SK-N-SH (cell line): Measurements from ENCODE around the gene PREPL. TPM values are rescaled to one million over a fixed set of nuclear protein-coding genes. Genes with fewer than 3 reads are reported as not detected.

ENCODE experiments used
- CTCF ChIA-PET: fragments of 300-600, 350-600 bp; formaldehyde crosslinking; extraction: SDS; loops from one replicate; lab custom pipeline; 2021; lab: Yijun Ruan, JAX
- POLR2A ChIA-PET: fragments of 350-600 bp; sonication (Branson Sonifier 250); formaldehyde crosslinking; extraction: SDS; loops from one replicate; lab custom pipeline; 2020; ENCODE audit warnings: antibody characterized with exemption, inconsistent platforms; lab: Yijun Ruan, JAX
- DNase-seq: peaks from one replicate; pipeline ENCODE4 v3.0.0; 2012
- H2AFZ ChIP-seq: fragments of 200-600 bp; sonication (generic); 2 replicates; pipeline ENCODE4 v1.8.1; 2016; ENCODE audit warnings: antibody characterized with exemption, mild to moderate bottlenecking, low read depth
- H3F3A ChIP-seq: fragments of 200-600 bp; sonication (generic); replicated peaks from 2 replicates; pipeline ENCODE3; 2016; ENCODE audit warnings: antibody characterized with exemption, mild to moderate bottlenecking; ENCODE audit not compliant: insufficient read depth
- H3K27ac ChIP-seq, 2 experiments: fragments of 200-500 bp in 1 of 2; fragments of 200-600 bp in 1 of 2; sonication (Bioruptor generic) in 1 of 2; sonication (generic), shearing (Covaris generic) in 1 of 2; 2 replicates each; pipeline versions ENCODE4 v1.5.1 to v1.6.1; 2014 to 2016; ENCODE audit warnings: low read depth in 2 of 2, inconsistent platforms in 1 of 2, low read length in 1 of 2, mild to moderate bottlenecking in 1 of 2, mixed read lengths in 1 of 2
- H3K27me3 ChIP-seq: fragments of 200-600 bp; sonication (generic), shearing (Covaris generic); 2 replicates; pipeline ENCODE4 v1.6.1; 2016; ENCODE audit warnings: mixed run types; ENCODE audit not compliant: insufficient read depth
- H3K36me3 ChIP-seq, 2 experiments: fragments of 200-500 bp in 1 of 2; fragments of 200-600 bp in 1 of 2; sonication (Bioruptor generic) in 1 of 2; sonication (generic) in 1 of 2; replicated peaks in 1 of 2; 2 replicates each; pipeline versions ENCODE3 to v1.5.1; 2014 to 2016; ENCODE audit warnings: low read length in 1 of 2, mild to moderate bottlenecking in 1 of 2; ENCODE audit not compliant: insufficient read depth in 2 of 2, control insufficient read depth in 1 of 2
- H3K4me1 ChIP-seq, 2 experiments: fragments of 200-500 bp in 1 of 2; fragments of 200-600 bp in 1 of 2; sonication (Bioruptor generic) in 1 of 2; sonication (generic), shearing (Covaris generic) in 1 of 2; 2 replicates each; pipeline versions ENCODE4 v1.5.1 to v1.6.1; 2014 to 2016; ENCODE audit warnings: low read depth in 1 of 2, low read length in 1 of 2, mixed run types in 1 of 2; ENCODE audit not compliant: insufficient read depth in 2 of 2, control insufficient read depth in 1 of 2
- H3K4me2 ChIP-seq: fragments of 200-600 bp; sonication (generic), shearing (Covaris generic); 2 replicates; pipeline ENCODE4 v1.6.1; 2017; ENCODE audit warnings: mixed run types
- H3K4me3 ChIP-seq, 2 experiments: fragments of 200-500 bp in 1 of 2; fragments of 200-600 bp in 1 of 2; sonication (Bioruptor generic) in 1 of 2; sonication (generic), shearing (Covaris generic) in 1 of 2; 2 replicates each; pipeline versions ENCODE4 v1.5.1 to v1.8.1; 2014 to 2016; ENCODE audit warnings: low read depth in 2 of 2, inconsistent platforms in 1 of 2, low read length in 1 of 2, mild to moderate bottlenecking in 1 of 2, mixed read lengths in 1 of 2, moderate library complexity in 1 of 2
- H3K79me2 ChIP-seq: fragments of 200-600 bp; sonication (generic); 2 replicates; pipeline ENCODE4 v1.8.1; 2017; ENCODE audit warnings: mild to moderate bottlenecking; ENCODE audit not compliant: insufficient read depth
- H3K9ac ChIP-seq: fragments of 200-600 bp; sonication (generic); 2 replicates; pipeline ENCODE4 v1.6.1; 2017; ENCODE audit warnings: mixed run types
- H3K9me2 ChIP-seq: fragments of 200-600 bp; sonication (generic); 2 replicates; pipeline ENCODE4 v1.6.1; 2017; ENCODE audit warnings: mixed run types
- H3K9me3 ChIP-seq: fragments of 200-600 bp; sonication (generic); 2 replicates; pipeline ENCODE4 v1.6.1; 2017; ENCODE audit warnings: mixed run types, mild to moderate bottlenecking, moderate library complexity
- H4K20me1 ChIP-seq: fragments of 200-600 bp; sonication (generic); 2 replicates; pipeline ENCODE4 v1.6.1; 2017; ENCODE audit warnings: mild to moderate bottlenecking, mixed run types; ENCODE audit not compliant: insufficient read depth
- MEF2A ChIP-seq: IDR thresholded peaks from 2 replicates; pipeline ENCODE4 v1.4.0; 2012; ENCODE audit warnings: low read depth, borderline replicate concordance
- NFIC ChIP-seq: IDR thresholded peaks from 2 replicates; pipeline ENCODE4 v1.4.0; 2012; ENCODE audit warnings: borderline replicate concordance
- NRF1 ChIP-seq: IDR thresholded peaks from 2 replicates; pipeline ENCODE4 v1.6.1; 2012; ENCODE audit warnings: low read depth, mild to moderate bottlenecking, low read length
- POLR2AphosphoS5 ChIP-seq: IDR thresholded peaks from 2 replicates; pipeline ENCODE4 v1.6.1; 2012; ENCODE audit warnings: low read depth, low read length
- RCOR1 ChIP-seq: fragments of 150-350 bp; IDR thresholded peaks from 2 replicates; pipeline ENCODE4 v1.6.1; 2017; ENCODE audit warnings: antibody characterized with exemption, low read length
- RFX5 ChIP-seq: IDR thresholded peaks from 2 replicates; pipeline ENCODE4 v1.6.1; 2012; ENCODE audit warnings: mild to moderate bottlenecking, improper control_type of control experiment, low read length
- TAF1 ChIP-seq: IDR thresholded peaks from 2 replicates; pipeline ENCODE4 v1.6.1; 2012; ENCODE audit warnings: low read depth, mild to moderate bottlenecking, low read length, moderate library complexity, borderline replicate concordance
- TEAD4 ChIP-seq: IDR thresholded peaks from 2 replicates; pipeline ENCODE4 v1.4.0; 2012; ENCODE audit warnings: mild to moderate bottlenecking, borderline replicate concordance; ENCODE audit not compliant: insufficient read depth
- YY1 ChIP-seq: IDR thresholded peaks from 2 replicates; pipeline ENCODE4 v1.4.0; 2012; ENCODE audit warnings: low read depth, mild to moderate bottlenecking
- WGBS: methylation state at CpG from one replicate; pipeline ENCODE4 v1.1.6; 2017; ENCODE audit warnings: low lambda C conversion rate; 5-methylcytosine and 5-hydroxymethylcytosine counted together
- polyA plus RNA-seq, 3 experiments: library from polyadenylated mRNA; depleted of rRNA; stranded (reverse); fragments of >200 nt; gene quantifications; 2 replicates each; pipeline ENCODE4 v1.2.3, GENCODE V29; 2012
- TF ChIP-seq, protein P1 (sequence below): IDR thresholded peaks from 2 replicates; pipeline ENCODE4 v1.6.1; 2012; ENCODE audit warnings: mild to moderate bottlenecking, low read depth, low read length, moderate library complexity
- TF ChIP-seq, protein P2 (sequence below): fragments of 200-600 bp; sonication (generic); IDR thresholded peaks from 2 replicates; pipeline ENCODE4 v1.6.1; 2017; ENCODE audit warnings: antibody characterized with exemption, mild to moderate bottlenecking, moderate library complexity
- TF ChIP-seq, protein P3 (sequence below): IDR thresholded peaks from 2 replicates; pipeline ENCODE4 v1.4.0; 2012; ENCODE audit warnings: low read depth, borderline replicate concordance

Gene PREPL
- polyA plus RNA-seq, 1 of the 3 experiments (the other 2 are of a cell fraction), result 22.6 TPM

DNA sequence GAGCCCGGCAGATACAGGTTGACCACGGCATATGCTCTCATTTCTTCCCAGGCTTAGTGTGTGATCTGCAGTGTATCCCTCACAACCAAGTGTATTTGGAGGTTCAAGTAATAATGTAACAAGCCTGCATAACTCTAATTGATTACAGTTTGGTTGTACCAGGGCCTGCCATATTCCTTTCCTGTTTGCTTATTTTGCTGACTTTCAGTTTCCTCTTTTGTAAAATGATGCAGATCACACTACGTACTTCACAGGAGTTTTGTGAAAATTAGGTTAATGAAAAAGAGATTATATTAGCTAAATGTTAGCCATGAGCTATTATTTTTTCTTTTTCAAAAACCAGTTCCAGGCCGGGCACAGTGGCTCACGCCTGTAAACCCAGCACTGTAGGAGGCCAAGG, 60.2 kb downstream of the PREPL start:
- Histone ChIP-seq H3K9me3 (no peaks in the 10 kb centered on the region), H3K27me3 (no peaks in the 10 kb centered on the region), H3K79me2 (no peaks in the 10 kb centered on the region), H2AFZ (no peak overlapping the region), H3K9ac (no peak overlapping the region), H3K4me2 (no peak overlapping the region), H3K27ac (no peak overlapping the region), H3F3A (no peaks in the 10 kb centered on the region), H4K20me1 (no peaks in the 10 kb centered on the region), H3K4me1 (no peaks in the 10 kb centered on the region), H3K9me2 (no peaks in the 10 kb centered on the region), H3K36me3 (no peaks in the 10 kb centered on the region), H3K4me3 (no peak overlapping the region)
- ChIA-PET CTCF (interaction anchor here (0.6 to 2.5 kb wide), 7 partner anchors 10 to 1121 kb away, joined by 3 to 17 read pairs (median 4); no protein-coding TSS in a partner anchor), POLR2A (no interaction called here)
- TF ChIP-seq POLR2AphosphoS5, result no peak
- no peak for TF ChIP-seq TAF1
- TF ChIP-seq, protein P1, sequence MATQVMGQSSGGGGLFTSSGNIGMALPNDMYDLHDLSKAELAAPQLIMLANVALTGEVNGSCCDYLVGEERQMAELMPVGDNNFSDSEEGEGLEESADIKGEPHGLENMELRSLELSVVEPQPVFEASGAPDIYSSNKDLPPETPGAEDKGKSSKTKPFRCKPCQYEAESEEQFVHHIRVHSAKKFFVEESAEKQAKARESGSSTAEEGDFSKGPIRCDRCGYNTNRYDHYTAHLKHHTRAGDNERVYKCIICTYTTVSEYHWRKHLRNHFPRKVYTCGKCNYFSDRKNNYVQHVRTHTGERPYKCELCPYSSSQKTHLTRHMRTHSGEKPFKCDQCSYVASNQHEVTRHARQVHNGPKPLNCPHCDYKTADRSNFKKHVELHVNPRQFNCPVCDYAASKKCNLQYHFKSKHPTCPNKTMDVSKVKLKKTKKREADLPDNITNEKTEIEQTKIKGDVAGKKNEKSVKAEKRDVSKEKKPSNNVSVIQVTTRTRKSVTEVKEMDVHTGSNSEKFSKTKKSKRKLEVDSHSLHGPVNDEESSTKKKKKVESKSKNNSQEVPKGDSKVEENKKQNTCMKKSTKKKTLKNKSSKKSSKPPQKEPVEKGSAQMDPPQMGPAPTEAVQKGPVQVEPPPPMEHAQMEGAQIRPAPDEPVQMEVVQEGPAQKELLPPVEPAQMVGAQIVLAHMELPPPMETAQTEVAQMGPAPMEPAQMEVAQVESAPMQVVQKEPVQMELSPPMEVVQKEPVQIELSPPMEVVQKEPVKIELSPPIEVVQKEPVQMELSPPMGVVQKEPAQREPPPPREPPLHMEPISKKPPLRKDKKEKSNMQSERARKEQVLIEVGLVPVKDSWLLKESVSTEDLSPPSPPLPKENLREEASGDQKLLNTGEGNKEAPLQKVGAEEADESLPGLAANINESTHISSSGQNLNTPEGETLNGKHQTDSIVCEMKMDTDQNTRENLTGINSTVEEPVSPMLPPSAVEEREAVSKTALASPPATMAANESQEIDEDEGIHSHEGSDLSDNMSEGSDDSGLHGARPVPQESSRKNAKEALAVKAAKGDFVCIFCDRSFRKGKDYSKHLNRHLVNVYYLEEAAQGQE, result no peak
- DNase-seq, result no peak
- 87% methylated on average over 5 of the region's 5 CpGs for WGBS

DNA sequence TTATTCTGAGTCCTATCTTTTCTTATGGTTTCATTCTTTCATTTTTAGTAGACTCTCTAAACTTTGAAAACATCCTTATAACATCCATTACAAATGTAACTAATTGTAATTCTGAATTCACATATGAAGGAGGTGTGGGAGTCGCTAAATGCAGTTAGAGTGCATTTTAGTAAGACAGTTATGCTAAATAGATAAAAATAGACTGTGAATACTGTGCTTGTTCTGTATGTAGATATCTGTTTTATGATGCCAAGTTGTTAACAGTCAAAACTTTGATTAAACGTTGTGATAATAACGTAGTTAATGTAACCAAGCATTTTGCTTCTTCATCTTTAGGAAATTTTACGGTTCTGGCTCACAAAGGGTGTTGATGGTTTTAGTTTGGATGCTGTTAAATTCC, 61.7 kb downstream of the PREPL start:
- no peak for DNase-seq
- Histone ChIP-seq H3K9ac (no peak overlapping the region), H3K4me2 (no peak overlapping the region), H3K4me3 (no peak overlapping the region), H3K27me3 (no peaks in the 10 kb centered on the region), H3K9me3 (no peaks in the 10 kb centered on the region), H3K27ac (no peak overlapping the region), H3K36me3 (no peaks in the 10 kb centered on the region), H3K79me2 (no peaks in the 10 kb centered on the region), H4K20me1 (no peaks in the 10 kb centered on the region), H2AFZ (no peak overlapping the region), H3F3A (no peaks in the 10 kb centered on the region), H3K4me1 (no peaks in the 10 kb centered on the region), H3K9me2 (no peaks in the 10 kb centered on the region)
- TF ChIP-seq POLR2AphosphoS5, result no peak
- TF ChIP-seq RCOR1, result no peak
- TF ChIP-seq, protein P2, sequence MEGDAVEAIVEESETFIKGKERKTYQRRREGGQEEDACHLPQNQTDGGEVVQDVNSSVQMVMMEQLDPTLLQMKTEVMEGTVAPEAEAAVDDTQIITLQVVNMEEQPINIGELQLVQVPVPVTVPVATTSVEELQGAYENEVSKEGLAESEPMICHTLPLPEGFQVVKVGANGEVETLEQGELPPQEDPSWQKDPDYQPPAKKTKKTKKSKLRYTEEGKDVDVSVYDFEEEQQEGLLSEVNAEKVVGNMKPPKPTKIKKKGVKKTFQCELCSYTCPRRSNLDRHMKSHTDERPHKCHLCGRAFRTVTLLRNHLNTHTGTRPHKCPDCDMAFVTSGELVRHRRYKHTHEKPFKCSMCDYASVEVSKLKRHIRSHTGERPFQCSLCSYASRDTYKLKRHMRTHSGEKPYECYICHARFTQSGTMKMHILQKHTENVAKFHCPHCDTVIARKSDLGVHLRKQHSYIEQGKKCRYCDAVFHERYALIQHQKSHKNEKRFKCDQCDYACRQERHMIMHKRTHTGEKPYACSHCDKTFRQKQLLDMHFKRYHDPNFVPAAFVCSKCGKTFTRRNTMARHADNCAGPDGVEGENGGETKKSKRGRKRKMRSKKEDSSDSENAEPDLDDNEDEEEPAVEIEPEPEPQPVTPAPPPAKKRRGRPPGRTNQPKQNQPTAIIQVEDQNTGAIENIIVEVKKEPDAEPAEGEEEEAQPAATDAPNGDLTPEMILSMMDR, result no peak
- TF ChIP-seq, protein P3, sequence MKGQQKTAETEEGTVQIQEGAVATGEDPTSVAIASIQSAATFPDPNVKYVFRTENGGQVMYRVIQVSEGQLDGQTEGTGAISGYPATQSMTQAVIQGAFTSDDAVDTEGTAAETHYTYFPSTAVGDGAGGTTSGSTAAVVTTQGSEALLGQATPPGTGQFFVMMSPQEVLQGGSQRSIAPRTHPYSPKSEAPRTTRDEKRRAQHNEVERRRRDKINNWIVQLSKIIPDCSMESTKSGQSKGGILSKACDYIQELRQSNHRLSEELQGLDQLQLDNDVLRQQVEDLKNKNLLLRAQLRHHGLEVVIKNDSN, result no peak
- no peak for TF ChIP-seq MEF2A
- no peak for TF ChIP-seq NRF1
- TF ChIP-seq, protein P1, result no peak
- TF ChIP-seq RFX5, result no peak
- no peak for TF ChIP-seq NFIC
- no peak for TF ChIP-seq YY1
- TF ChIP-seq TEAD4, result no peak
- CTCF ChIA-PET, result no interaction called here
- POLR2A ChIA-PET, result no interaction called here
- WGBS, result 47% methylated on average over 4 of the region's 4 CpGs
